ENCODE results near the gene RFXANK.

DNA sequence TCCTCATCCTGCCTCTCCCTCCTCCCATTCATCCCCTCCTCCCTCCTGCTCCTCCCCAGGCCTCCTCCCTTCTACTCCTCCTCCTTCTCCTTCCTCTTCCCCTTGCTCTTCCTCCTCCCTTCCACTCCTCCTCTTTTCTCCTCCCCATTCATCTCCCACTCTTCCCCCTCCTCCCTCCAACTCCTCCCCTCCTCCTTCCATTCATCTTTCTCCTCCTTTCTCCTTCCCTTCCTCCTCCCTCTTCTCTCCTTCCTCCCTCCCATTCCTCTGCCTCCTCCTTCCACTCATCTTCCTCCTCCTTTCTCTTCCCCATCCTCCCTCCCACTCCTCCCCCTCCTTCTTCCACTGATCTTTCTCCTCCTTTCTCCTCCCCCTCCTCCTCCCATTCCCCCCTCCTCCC lies 47.6 kb downstream of the RFXANK start:
- no peak for TF ChIP-seq POLR2AphosphoS5 (IDR thresholded peaks at IDR 0.05; ENCODE audit: control insufficient read depth, insufficient read depth, low read depth, low read length)
- no peak for TF ChIP-seq MAZ (CRISPR knock-in tag; conservative IDR thresholded peaks at IDR 0.05 in 1 of 2, IDR thresholded peaks at IDR 0.05 in 1 of 2)
- TF ChIP-seq GTF2A2 (tag; IDR thresholded peaks at IDR 0.05), result no peak
- TF ChIP-seq FOS (IDR thresholded peaks at IDR 0.05; ENCODE audit: extremely low read depth, insufficient read length), result no peak
- TF ChIP-seq TEAD4 (IDR thresholded peaks at IDR 0.05; ENCODE audit: low read length), result no peak
- no peak for TF ChIP-seq TEAD4 (CRISPR knock-in tag; IDR thresholded peaks at IDR 0.05; ENCODE audit: borderline replicate concordance)
- no peak for TF ChIP-seq CEBPG (CRISPR knock-in tag; IDR thresholded peaks at IDR 0.05)
- no peak for TF ChIP-seq CEBPG (tag; conservative IDR thresholded peaks at IDR 0.05 in 1 of 2, IDR thresholded peaks at IDR 0.05 in 1 of 2)
- TF ChIP-seq, protein P1, sequence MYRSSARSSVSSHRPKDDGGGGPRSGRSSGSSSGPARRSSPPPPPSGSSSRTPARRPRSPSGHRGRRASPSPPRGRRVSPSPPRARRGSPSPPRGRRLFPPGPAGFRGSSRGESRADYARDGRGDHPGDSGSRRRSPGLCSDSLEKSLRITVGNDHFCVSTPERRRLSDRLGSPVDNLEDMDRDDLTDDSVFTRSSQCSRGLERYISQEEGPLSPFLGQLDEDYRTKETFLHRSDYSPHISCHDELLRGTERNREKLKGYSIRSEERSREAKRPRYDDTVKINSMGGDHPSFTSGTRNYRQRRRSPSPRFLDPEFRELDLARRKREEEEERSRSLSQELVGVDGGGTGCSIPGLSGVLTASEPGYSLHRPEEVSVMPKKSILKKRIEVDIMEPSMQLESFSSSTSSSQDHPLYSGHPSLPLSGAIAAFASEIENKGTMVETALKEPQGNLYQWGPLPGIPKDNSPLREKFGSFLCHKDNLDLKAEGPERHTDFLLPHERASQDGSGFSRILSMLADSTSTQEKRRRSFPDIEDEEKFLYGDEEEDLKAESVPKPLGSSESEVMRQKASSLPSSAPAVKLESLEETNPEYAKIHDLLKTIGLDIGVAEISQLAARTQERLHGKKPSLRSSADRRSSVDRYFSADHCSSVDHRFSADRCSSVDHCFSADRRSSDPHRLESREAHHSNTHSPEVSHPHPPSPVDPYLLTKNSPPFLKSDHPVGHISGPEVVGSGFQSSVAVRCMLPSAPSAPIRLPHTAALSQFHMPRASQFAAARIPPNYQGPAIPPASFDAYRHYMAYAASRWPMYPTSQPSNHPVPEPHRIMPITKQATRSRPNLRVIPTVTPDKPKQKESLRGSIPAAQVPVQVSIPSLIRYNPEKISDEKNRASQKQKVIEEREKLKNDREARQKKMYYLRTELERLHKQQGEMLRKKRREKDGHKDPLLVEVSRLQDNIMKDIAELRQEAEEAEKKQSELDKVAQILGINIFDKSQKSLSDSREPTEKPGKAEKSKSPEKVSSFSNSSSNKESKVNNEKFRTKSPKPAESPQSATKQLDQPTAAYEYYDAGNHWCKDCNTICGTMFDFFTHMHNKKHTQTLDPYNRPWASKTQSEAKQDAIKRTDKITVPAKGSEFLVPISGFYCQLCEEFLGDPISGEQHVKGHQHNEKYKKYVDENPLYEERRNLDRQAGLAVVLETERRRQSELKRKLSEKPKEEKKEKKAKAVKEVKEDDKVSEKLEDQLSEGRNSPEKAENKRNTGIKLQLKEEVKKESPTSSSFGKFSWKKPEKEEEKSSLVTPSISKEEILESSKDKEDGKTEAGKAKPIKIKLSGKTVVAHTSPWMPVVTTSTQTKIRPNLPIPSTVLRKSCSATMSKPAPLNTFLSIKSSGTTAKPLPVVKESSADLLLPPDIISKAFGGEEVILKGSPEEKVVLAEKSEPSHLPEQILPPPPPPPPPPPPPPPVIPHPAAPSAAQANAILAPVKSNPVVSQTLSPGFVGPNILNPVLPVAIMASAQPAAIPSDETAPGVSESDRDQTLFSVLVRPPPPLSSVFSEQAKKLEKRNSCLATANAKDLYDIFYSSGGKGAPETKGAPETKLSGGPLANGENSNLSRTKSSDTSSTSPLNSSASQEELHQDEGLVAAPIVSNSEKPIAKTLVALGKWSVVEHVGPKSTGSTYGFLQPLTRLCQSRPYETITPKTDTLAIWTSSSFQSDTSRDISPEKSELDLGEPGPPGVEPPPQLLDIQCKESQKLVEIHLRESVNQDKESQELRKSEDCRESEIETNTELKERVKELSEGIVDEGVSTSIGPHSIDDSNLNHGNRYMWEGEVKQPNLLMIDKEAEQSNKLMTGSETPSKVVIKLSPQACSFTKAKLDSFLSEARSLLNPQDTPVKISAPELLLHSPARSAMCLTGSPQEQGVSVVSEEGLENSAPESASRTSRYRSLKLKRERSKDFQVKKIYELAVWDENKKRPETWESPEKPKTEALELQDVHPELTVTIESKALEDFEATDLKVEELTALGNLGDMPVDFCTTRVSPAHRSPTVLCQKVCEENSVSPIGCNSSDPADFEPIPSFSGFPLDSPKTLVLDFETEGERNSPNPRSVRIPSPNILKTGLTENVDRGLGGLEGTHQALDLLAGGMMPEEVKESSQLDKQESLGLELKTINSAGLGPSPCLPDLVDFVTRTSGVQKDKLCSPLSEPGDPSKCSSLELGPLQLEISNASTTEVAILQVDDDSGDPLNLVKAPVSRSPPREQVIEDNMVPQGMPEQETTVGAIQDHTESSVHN (IDR thresholded peaks at IDR 0.05; ENCODE audit: borderline replicate concordance in 1 of 2, low read depth in 1 of 2), result no peak
- TF ChIP-seq, protein P2, sequence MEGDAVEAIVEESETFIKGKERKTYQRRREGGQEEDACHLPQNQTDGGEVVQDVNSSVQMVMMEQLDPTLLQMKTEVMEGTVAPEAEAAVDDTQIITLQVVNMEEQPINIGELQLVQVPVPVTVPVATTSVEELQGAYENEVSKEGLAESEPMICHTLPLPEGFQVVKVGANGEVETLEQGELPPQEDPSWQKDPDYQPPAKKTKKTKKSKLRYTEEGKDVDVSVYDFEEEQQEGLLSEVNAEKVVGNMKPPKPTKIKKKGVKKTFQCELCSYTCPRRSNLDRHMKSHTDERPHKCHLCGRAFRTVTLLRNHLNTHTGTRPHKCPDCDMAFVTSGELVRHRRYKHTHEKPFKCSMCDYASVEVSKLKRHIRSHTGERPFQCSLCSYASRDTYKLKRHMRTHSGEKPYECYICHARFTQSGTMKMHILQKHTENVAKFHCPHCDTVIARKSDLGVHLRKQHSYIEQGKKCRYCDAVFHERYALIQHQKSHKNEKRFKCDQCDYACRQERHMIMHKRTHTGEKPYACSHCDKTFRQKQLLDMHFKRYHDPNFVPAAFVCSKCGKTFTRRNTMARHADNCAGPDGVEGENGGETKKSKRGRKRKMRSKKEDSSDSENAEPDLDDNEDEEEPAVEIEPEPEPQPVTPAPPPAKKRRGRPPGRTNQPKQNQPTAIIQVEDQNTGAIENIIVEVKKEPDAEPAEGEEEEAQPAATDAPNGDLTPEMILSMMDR (IDR thresholded peaks at IDR 0.05 in 2 of 3, conservative IDR thresholded peaks at IDR 0.05 in 1 of 3; ENCODE audit: insufficient read depth in 2 of 3, low read depth in 1 of 3, low read length in 3 of 3), result no peak

Measured in K562 (cell line).